IPS-NIHi7 (cell line): Measurements from ENCODE around the gene MAP4K4.

Experiments
- DNase-seq: peaks from one replicate; pipeline ENCODE4 v3.0.0; 2012; ENCODE audit warnings: mixed read lengths; ENCODE audit errors: extremely low spot score

The MAP4K4 gene

GRCh38 chr2:101868525-101868924, 171.0 kb downstream of the MAP4K4 start:
- no peak for DNase-seq

- DNase-seq, result no peak
Measured at GRCh38 chr2:101869527-101869926, 172.0 kb downstream of the MAP4K4 start.

- DNase-seq, result no peak
Measured at GRCh38 chr2:101870444-101870843, 172.9 kb downstream of the MAP4K4 start.

- DNase-seq, result no peak
Measured at GRCh38 chr2:101871480-101871879, 174.0 kb downstream of the MAP4K4 start.

- DNase-seq, result no peak
Measured at GRCh38 chr2:101872480-101872879, 175.0 kb downstream of the MAP4K4 start.

- DNase-seq, result no peak
Measured at GRCh38 chr2:101873543-101873942, 176.0 kb downstream of the MAP4K4 start.

- no peak for DNase-seq
Measured at GRCh38 chr2:101874069-101874468, 176.6 kb downstream of the MAP4K4 start.

GRCh38 chr2:101879466-101879865, 182.0 kb downstream of the MAP4K4 start:
- DNase-seq, result no peak

GRCh38 chr2:101881131-101881530, 183.6 kb downstream of the MAP4K4 start:
- DNase-seq, result no peak

- DNase-seq, result no peak
Measured at GRCh38 chr2:101882769-101883307, 185.3 kb downstream of the MAP4K4 start.

- DNase-seq, result peak; percentile 40
Measured at GRCh38 chr2:101883860-101884259, 186.4 kb downstream of the MAP4K4 start.

- no peak for DNase-seq
Measured at GRCh38 chr2:101884423-101884822, 186.9 kb downstream of the MAP4K4 start.

GRCh38 chr2:101887328-101887727, 189.8 kb downstream of the MAP4K4 start:
- no peak for DNase-seq

- DNase-seq, result no peak
Measured at GRCh38 chr2:101889460-101890098, 192.1 kb downstream of the MAP4K4 start.

- no peak for DNase-seq
Measured at GRCh38 chr2:101892377-101892776, 194.9 kb downstream of the MAP4K4 start.

- peak; percentile 53 for DNase-seq
Measured at GRCh38 chr2:101893681-101894381, 196.3 kb downstream of the MAP4K4 start.

GRCh38 chr2:101895039-101895438, 197.5 kb downstream of the MAP4K4 start:
- no peak for DNase-seq

- no peak for DNase-seq
Measured at GRCh38 chr2:101895819-101896322, 198.4 kb downstream of the MAP4K4 start.

GRCh38 chr2:101897301-101897700, 199.8 kb downstream of the MAP4K4 start:
- DNase-seq, result no peak

- DNase-seq, result no peak
Measured at GRCh38 chr2:101899265-101899664, 201.8 kb downstream of the MAP4K4 start.

GRCh38 chr2:101899871-101900270, 202.4 kb downstream of the MAP4K4 start:
- DNase-seq, result no peak

GRCh38 chr2:101900375-101900774, 202.9 kb downstream of the MAP4K4 start:
- DNase-seq, result no peak

- no peak for DNase-seq
Measured at GRCh38 chr2:101901241-101901640, 203.7 kb downstream of the MAP4K4 start.
